ENCODE data around the gene DYSF.
"Not testable (repeated sequence)": the region's sequence is repeated elsewhere in the genome, so short reads cannot be mapped to it uniquely, and the experiment has no call there.

The DYSF gene

DNA sequence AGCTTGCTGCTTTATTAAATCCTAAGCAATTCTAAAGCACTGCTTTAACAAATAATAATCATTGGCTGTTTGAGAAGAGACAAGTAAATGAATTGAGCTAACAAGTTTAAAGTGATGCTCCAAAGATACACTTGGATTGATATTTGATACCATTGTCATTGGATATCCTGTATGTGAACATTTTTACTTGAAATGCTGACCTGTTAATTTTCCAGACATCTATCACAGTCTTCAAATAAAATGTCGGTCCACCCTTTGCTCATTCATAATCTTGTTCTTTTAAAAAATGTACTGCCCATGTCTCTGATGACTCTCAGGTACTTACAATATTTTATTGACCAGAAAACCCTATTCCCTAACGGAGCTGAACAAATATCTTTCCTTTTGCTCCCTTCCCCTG lies 202.1 kb downstream of the DYSF start:
- no peaks in the 10 kb centered on the region for H3K36me3 ChIP-seq (ENCODE audit: control insufficient read depth in 2 of 2, insufficient read depth in 1 of 2, low read length in 2 of 2)
- H3K4me1 ChIP-seq (ENCODE audit: control insufficient read depth, insufficient read depth, low read length): no peaks in the 10 kb centered on the region
- TF ChIP-seq ZNF121 (tag by site-specific recombination; IDR thresholded peaks at IDR 0.05) (no peak), ZNF23 (tag by site-specific recombination; IDR thresholded peaks at IDR 0.05; ENCODE audit: borderline replicate concordance) (no peak), ZSCAN23 (tag by site-specific recombination; IDR thresholded peaks at IDR 0.05) (no peak), ZNF391 (tag by site-specific recombination; IDR thresholded peaks at IDR 0.05; ENCODE audit: borderline replicate concordance, low read depth) (no peak), ZXDB (tag by site-specific recombination; IDR thresholded peaks at IDR 0.05) (no peak), SCRT2 (tag by site-specific recombination; IDR thresholded peaks at IDR 0.05) (no peak), ZEB2 (tag by site-specific recombination; IDR thresholded peaks at IDR 0.05) (no peak), ZNF473 (tag by site-specific recombination; IDR thresholded peaks at IDR 0.05) (no peak)
- no peaks in the 10 kb centered on the region for H3K9me3 ChIP-seq (ENCODE audit: control insufficient read depth, insufficient read depth, low read depth, low read length)
- H3K4me3 ChIP-seq (ENCODE audit: low read depth, low read length): no peak overlapping the region
- no peak overlapping the region for H3K27ac ChIP-seq (ENCODE audit: extremely low read depth, low read depth, low read length)
- ChIA-PET CTCF (interaction anchor here (0.6 kb wide), 1 partner anchor 558 kb away, joined by 3 read pairs; no protein-coding TSS in a partner anchor), POLR2A (no interaction called here)

DNA sequence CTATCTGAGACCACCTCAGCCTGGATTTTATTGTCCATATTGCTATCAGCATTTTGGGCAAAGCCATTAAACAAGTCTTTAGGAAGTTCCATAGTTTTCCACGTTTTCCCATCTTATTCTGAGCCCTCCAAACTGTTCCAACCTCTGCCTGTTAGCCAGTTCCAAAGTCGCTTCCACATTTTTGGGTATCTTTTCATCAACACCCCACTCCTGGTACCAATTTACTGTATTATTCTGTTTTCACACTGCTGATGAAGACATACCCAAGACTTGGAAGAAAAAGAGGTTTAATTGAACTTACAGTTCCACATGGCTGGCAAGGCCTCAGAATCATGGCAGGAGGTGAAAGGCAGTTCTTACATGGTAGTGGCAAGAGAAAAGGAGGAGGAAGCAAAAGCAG lies 204.9 kb downstream of the DYSF start:
- H3K27ac ChIP-seq (ENCODE audit: extremely low read depth, low read depth, low read length); H3K4me3 ChIP-seq (ENCODE audit: low read depth, low read length); POLR2A ChIA-PET; H3K9me3 ChIP-seq (ENCODE audit: control insufficient read depth, insufficient read depth, low read depth, low read length); H3K36me3 ChIP-seq (ENCODE audit: control insufficient read depth in 2 of 2, insufficient read depth in 1 of 2, low read length in 2 of 2); H3K4me1 ChIP-seq (ENCODE audit: control insufficient read depth, insufficient read depth, low read length): not testable (repeated sequence)
- TF ChIP-seq ZNF707 (tag by site-specific recombination; IDR thresholded peaks at IDR 0.05): peak; percentile 97
- CTCF ChIA-PET: interaction anchor here (0.5 kb wide), 1 partner anchor 330 kb away, joined by 4 read pairs; no protein-coding TSS in a partner anchor

DNA sequence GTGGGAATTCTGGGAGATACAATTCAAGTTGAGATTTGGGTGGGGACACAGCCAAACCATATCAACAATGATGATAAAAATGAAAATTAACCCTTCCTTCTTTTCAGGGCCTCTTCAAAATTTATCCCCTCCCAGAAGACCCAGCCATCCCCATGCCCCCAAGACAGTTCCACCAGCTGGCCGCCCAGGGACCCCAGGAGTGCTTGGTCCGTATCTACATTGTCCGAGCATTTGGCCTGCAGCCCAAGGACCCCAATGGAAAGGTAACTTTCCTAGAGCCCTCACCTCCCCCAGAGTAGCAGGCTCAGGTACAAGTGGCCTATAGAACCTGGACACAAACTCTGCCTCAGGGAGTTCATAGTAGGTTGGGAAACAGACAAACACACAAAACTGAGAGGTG lies 205.4 kb downstream of the DYSF start:
- H3K4me1 ChIP-seq (ENCODE audit: control insufficient read depth, insufficient read depth, low read length): no peaks in the 10 kb centered on the region
- POLR2A ChIA-PET: no interaction called here
- H3K4me3 ChIP-seq (ENCODE audit: low read depth, low read length): no peak overlapping the region
- no peaks in the 10 kb centered on the region for H3K9me3 ChIP-seq (ENCODE audit: control insufficient read depth, insufficient read depth, low read depth, low read length)
- H3K27ac ChIP-seq (ENCODE audit: extremely low read depth, low read depth, low read length): no peak overlapping the region
- H3K36me3 ChIP-seq (ENCODE audit: control insufficient read depth in 2 of 2, insufficient read depth in 1 of 2, low read length in 2 of 2): no peaks in the 10 kb centered on the region
- CTCF ChIA-PET: interaction anchor here (0.5 kb wide), 1 partner anchor 329 kb away, joined by 4 read pairs; no protein-coding TSS in a partner anchor
- no peak for TF ChIP-seq ZNF776 (tag by site-specific recombination; IDR thresholded peaks at IDR 0.05; ENCODE audit: borderline replicate concordance)
- no peak for TF ChIP-seq ZNF596 (tag by site-specific recombination; IDR thresholded peaks at IDR 0.05)
- no peak for TF ChIP-seq KLF9 (tag by site-specific recombination; IDR thresholded peaks at IDR 0.05; ENCODE audit: low read depth)
- no peak for TF ChIP-seq GLI2 (tag by site-specific recombination; IDR thresholded peaks at IDR 0.05; ENCODE audit: borderline replicate concordance, low read depth)
- TF ChIP-seq, protein P1, sequence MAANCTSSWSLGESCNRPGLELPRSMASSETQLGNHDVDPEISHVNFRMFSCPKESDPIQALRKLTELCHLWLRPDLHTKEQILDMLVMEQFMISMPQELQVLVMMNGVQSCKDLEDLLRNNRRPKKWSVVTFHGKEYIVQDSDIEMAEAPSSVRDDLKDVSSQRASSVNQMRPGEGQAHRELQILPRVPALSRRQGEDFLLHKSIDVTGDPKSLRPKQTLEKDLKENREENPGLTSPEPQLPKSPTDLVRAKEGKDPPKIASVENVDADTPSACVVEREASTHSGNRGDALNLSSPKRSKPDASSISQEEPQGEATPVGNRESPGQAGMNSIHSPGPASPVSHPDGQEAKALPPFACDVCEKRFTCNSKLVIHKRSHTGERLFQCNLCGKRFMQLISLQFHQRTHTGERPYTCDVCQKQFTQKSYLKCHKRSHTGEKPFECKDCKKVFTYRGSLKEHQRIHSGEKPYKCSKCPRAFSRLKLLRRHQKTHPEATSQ (tag by site-specific recombination; IDR thresholded peaks at IDR 0.05): no peak
- TF ChIP-seq, protein P2, sequence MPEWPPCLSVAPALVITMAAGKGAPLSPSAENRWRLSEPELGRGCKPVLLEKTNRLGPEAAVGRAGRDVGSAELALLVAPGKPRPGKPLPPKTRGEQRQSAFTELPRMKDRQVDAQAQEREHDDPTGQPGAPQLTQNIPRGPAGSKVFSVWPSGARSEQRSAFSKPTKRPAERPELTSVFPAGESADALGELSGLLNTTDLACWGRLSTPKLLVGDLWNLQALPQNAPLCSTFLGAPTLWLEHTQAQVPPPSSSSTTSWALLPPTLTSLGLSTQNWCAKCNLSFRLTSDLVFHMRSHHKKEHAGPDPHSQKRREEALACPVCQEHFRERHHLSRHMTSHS (tag by site-specific recombination; IDR thresholded peaks at IDR 0.05): no peak
- TF ChIP-seq, protein P3, sequence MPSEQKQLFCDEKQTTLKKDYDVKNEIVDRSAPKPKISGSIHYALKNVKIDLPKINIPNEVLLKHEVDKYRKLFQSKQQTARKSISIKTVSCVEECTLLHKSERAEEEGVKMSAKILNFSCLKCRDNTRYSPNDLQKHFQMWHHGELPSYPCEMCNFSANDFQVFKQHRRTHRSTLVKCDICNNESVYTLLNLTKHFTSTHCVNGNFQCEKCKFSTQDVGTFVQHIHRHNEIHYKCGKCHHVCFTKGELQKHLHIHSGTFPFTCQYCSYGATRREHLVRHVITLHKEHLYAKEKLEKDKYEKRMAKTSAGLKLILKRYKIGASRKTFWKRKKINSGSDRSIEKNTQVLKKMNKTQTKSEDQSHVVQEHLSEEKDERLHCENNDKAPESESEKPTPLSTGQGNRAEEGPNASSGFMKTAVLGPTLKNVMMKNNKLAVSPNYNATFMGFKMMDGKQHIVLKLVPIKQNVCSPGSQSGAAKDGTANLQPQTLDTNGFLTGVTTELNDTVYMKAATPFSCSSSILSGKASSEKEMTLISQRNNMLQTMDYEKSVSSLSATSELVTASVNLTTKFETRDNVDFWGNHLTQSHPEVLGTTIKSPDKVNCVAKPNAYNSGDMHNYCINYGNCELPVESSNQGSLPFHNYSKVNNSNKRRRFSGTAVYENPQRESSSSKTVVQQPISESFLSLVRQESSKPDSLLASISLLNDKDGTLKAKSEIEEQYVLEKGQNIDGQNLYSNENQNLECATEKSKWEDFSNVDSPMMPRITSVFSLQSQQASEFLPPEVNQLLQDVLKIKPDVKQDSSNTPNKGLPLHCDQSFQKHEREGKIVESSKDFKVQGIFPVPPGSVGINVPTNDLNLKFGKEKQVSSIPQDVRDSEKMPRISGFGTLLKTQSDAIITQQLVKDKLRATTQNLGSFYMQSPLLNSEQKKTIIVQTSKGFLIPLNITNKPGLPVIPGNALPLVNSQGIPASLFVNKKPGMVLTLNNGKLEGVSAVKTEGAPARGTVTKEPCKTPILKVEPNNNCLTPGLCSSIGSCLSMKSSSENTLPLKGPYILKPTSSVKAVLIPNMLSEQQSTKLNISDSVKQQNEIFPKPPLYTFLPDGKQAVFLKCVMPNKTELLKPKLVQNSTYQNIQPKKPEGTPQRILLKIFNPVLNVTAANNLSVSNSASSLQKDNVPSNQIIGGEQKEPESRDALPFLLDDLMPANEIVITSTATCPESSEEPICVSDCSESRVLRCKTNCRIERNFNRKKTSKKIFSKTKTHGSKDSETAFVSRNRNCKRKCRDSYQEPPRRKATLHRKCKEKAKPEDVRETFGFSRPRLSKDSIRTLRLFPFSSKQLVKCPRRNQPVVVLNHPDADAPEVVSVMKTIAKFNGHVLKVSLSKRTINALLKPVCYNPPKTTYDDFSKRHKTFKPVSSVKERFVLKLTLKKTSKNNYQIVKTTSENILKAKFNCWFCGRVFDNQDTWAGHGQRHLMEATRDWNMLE (tag by site-specific recombination; conservative IDR thresholded peaks at IDR 0.05; ENCODE audit: low read depth): no peak
- TF ChIP-seq ZNF157 (tag by site-specific recombination; IDR thresholded peaks at IDR 0.05): no peak
- TF ChIP-seq, protein P4, sequence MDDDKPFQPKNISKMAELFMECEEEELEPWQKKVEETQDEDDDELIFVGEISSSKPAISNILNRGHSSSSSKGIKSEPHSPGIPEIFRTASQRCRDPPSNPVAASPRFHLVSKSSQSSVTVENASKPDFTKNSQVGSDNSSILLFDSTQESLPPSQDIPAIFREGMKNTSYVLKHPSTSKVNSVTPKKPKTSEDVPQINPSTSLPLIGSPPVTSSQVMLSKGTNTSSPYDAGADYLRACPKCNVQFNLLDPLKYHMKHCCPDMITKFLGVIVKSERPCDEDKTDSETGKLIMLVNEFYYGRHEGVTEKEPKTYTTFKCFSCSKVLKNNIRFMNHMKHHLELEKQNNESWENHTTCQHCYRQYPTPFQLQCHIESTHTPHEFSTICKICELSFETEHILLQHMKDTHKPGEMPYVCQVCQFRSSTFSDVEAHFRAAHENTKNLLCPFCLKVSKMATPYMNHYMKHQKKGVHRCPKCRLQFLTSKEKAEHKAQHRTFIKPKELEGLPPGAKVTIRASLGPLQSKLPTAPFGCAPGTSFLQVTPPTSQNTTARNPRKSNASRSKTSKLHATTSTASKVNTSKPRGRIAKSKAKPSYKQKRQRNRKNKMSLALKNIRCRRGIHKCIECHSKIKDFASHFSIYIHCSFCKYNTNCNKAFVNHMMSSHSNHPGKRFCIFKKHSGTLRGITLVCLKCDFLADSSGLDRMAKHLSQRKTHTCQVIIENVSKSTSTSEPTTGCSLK (tag by site-specific recombination; IDR thresholded peaks at IDR 0.05): no peak
- no peak for TF ChIP-seq ZNF239 (tag by site-specific recombination; IDR thresholded peaks at IDR 0.05)
- TF ChIP-seq ZNF221 (tag by site-specific recombination; IDR thresholded peaks at IDR 0.05; ENCODE audit: borderline replicate concordance): no peak
- no peak for TF ChIP-seq ZBTB1 (tag by site-specific recombination; IDR thresholded peaks at IDR 0.05)

Measured in HEK293 (cell line).